BJ (cell line): ENCODE data around the gene RTEL1. TPM values are rescaled to one million over a fixed set of nuclear protein-coding genes. Genes with fewer than 3 reads are reported as not detected.

Experiments
- CTCF ChIA-PET: fragments of 350-600 bp; formaldehyde crosslinking; extraction: SDS; loops from one replicate; lab custom pipeline; 2021; ENCODE audit warnings: antibody characterized with exemption, inconsistent platforms; lab: Yijun Ruan, JAX
- POLR2A ChIA-PET: fragments of 300-600 bp; sonication (Branson Sonifier 250); formaldehyde crosslinking; extraction: SDS; loops from one replicate; lab custom pipeline; 2021; ENCODE audit warnings: antibody characterized with exemption; lab: Charles Lee
- DNase-seq: peaks from one replicate; pipeline ENCODE4 v3.0.0-alpha.2; 2011; ENCODE audit warnings: low read depth
- H3K27me3 ChIP-seq: 2 replicates; pipeline ENCODE4 v1.6.0; 2011; ENCODE audit warnings: low read length; ENCODE audit not compliant: control insufficient read depth, insufficient read depth
- H3K36me3 ChIP-seq: 2 replicates; pipeline ENCODE4 v1.5.1; 2011; ENCODE audit warnings: low read length; ENCODE audit not compliant: control insufficient read depth, insufficient read depth
- H3K4me3 ChIP-seq: 2 replicates; pipeline ENCODE4 v1.5.1; 2011; ENCODE audit warnings: low read depth, mild to moderate bottlenecking, control low read depth, low read length
- CTCF ChIP-seq: IDR thresholded peaks from 2 replicates; pipeline ENCODE4 v1.5.1; 2011; ENCODE audit warnings: low read depth, mild to moderate bottlenecking, control low read depth, inconsistent platforms, low read length, moderate library complexity; ENCODE audit not compliant: insufficient read depth
- polyA plus RNA-seq: library from polyadenylated mRNA; depleted of rRNA; stranded (reverse); fragments of >200 nt; gene quantifications from 2 replicates; pipeline ENCODE4 v1.2.3, GENCODE V29; 2011

The RTEL1 gene
- polyA plus RNA-seq, 1 experiment, result 18.3 TPM

- DNase-seq, result no peak
- TF ChIP-seq CTCF, result no peak
- ChIA-PET POLR2A (no interaction called here), CTCF (no interaction called here)
- H3K4me3 ChIP-seq, result no peak overlapping the region
- peaks cover 22% of the 10 kb centered on the region for H3K36me3 ChIP-seq
- H3K27me3 ChIP-seq, result no peaks in the 10 kb centered on the region
These were observed 79.0 kb downstream of the RTEL1 start for GRCh38 chr20:63736893-63737694.

GRCh38 chr20:63737695-63737944, 79.5 kb downstream of the RTEL1 start:
- ChIA-PET CTCF (no interaction called here), POLR2A (no interaction called here)
- Histone ChIP-seq H3K36me3 (peaks cover 24% of the 10 kb centered on the region), H3K27me3 (no peaks in the 10 kb centered on the region), H3K4me3 (no peak overlapping the region)
- no peak for DNase-seq
- TF ChIP-seq CTCF, result no peak

- CTCF ChIA-PET, result no interaction called here
- no peak for DNase-seq
- POLR2A ChIA-PET, result no interaction called here
- TF ChIP-seq CTCF, result no peak
- Histone ChIP-seq H3K27me3 (no peaks in the 10 kb centered on the region), H3K4me3 (no peak overlapping the region), H3K36me3 (peaks cover 26% of the 10 kb centered on the region)
These were observed 80.0 kb downstream of the RTEL1 start for GRCh38 chr20:63737945-63738686.

GRCh38 chr20:63738687-63739129, 80.6 kb downstream of the RTEL1 start:
- CTCF ChIA-PET, result interaction anchor here (1.0 kb wide), 1 partner anchor 37 kb away, joined by 4 read pairs; no protein-coding TSS in a partner anchor

More at GRCh38 chr20:63738687-63739129, 80.6 kb downstream of the RTEL1 start:
- H3K36me3 ChIP-seq, result peaks cover 26% of the 10 kb centered on the region
- TF ChIP-seq CTCF, result no peak
- H3K27me3 ChIP-seq, result no peaks in the 10 kb centered on the region
- POLR2A ChIA-PET, result interaction anchor here (0.5 to 0.6 kb wide), 2 partner anchors 11 to 17 kb away, joined by 3 to 9 read pairs; no protein-coding TSS in a partner anchor
- H3K4me3 ChIP-seq, result no peak overlapping the region; the same call in 1 of the 2 replicates
- DNase-seq, result no peak
